Brain pericyte (primary cell): ENCODE results near the gene RAN.
"Not testable (repeated sequence)": the region's sequence is repeated elsewhere in the genome, so short reads cannot be mapped to it uniquely, and the experiment has no call there.

Experiments
- DNase-seq: peaks from one replicate; pipeline ENCODE4 v3.0.0-alpha.2; 2012; ENCODE audit warnings: low read depth, low spot score

Gene RAN

GRCh38 chr12:130871286-130872178 is at the start of gene RAN:
Gene RAN, plus strand, starts transcription at chr12:130872066. Its CDS starts 528 bp downstream, at chr12:130872594.
- peak; percentile 42 for DNase-seq

- DNase-seq, result no peak
Measured at GRCh38 chr12:130825771-130826150, 46.1 kb upstream of the RAN start.

GRCh38 chr12:130826151-130826801 is 45.6 kb upstream of the RAN start:
- DNase-seq, result no peak

GRCh38 chr12:130827432-130827831 is 44.4 kb upstream of the RAN start:
- DNase-seq, result no peak

- DNase-seq, result no peak
Measured at GRCh38 chr12:130828895-130829294, 43.0 kb upstream of the RAN start.

GRCh38 chr12:130829391-130830245 is 42.2 kb upstream of the RAN start:
- DNase-seq, result no peak

- DNase-seq, result peak; percentile 41
Measured at GRCh38 chr12:130830246-130830551, 41.7 kb upstream of the RAN start.

- DNase-seq, result no peak
Measured at GRCh38 chr12:130831246-130831645, 40.6 kb upstream of the RAN start.

GRCh38 chr12:130831876-130832405 is 39.9 kb upstream of the RAN start:
- no peak for DNase-seq

GRCh38 chr12:130832561-130833209 is 39.2 kb upstream of the RAN start:
- no peak for DNase-seq

GRCh38 chr12:130835011-130835410 is 36.9 kb upstream of the RAN start:
- no peak for DNase-seq

GRCh38 chr12:130835436-130835835 is 36.4 kb upstream of the RAN start:
- no peak for DNase-seq

GRCh38 chr12:130838284-130838950 is 33.4 kb upstream of the RAN start:
- DNase-seq, result no peak

- DNase-seq, result no peak
Measured at GRCh38 chr12:130838951-130839769, 32.7 kb upstream of the RAN start, which contains the start of gene STX2. Gene STX2, minus strand, starts transcription at chr12:130839250. Its CDS starts 151 bp downstream, at chr12:130839099.

GRCh38 chr12:130839770-130840404 is 32.0 kb upstream of the RAN start:
- no peak for DNase-seq

GRCh38 chr12:130846369-130846768 is 25.5 kb upstream of the RAN start:
- no peak for DNase-seq

GRCh38 chr12:130847112-130847511 is 24.8 kb upstream of the RAN start:
- DNase-seq, result no peak

GRCh38 chr12:130848105-130848504 is 23.8 kb upstream of the RAN start:
- DNase-seq, result not testable (repeated sequence)

GRCh38 chr12:130848785-130849305 is 23.0 kb upstream of the RAN start:
- DNase-seq, result not testable (repeated sequence)
